HEK293 (cell line): Measurements from ENCODE around the gene FAM120A.
A peak's percentile ranks its signal among the peaks of the same experiment; 100 is the strongest.

Source experiments
- CTCF ChIA-PET: fragments of 350-600 bp; formaldehyde crosslinking; extraction: SDS; loops from one replicate; lab custom pipeline; 2021; ENCODE audit warnings: antibody characterized with exemption; lab: Yijun Ruan, JAX
- POLR2A ChIA-PET: fragments of 300-600 bp; formaldehyde crosslinking; extraction: SDS; loops from one replicate; lab custom pipeline; 2020; ENCODE audit warnings: antibody characterized with exemption, inconsistent platforms; lab: Yijun Ruan, JAX
- H3K27ac ChIP-seq: fragments of 200-500 bp; sonication (Bioruptor generic); 2 replicates; pipeline ENCODE4 v1.5.1; 2014; ENCODE audit warnings: low read depth, low read length, control low read depth, inconsistent platforms; ENCODE audit errors: extremely low read depth
- H3K36me3 ChIP-seq, 2 experiments: fragments of 200-500 bp in 1 of 2; sonication (Bioruptor generic) in 1 of 2; 1 replicate in 1 of 2; 2 replicates in 1 of 2; pipeline ENCODE4 v1.5.1; 2014 to 2017; ENCODE audit warnings: inconsistent platforms in 2 of 2, low read length in 2 of 2; ENCODE audit not compliant: control insufficient read depth in 2 of 2, insufficient read depth in 1 of 2
- H3K4me1 ChIP-seq: fragments of 200-500 bp; sonication (Bioruptor generic); 2 replicates; pipeline ENCODE4 v1.5.1; 2014; ENCODE audit warnings: mild to moderate bottlenecking, low read length, inconsistent platforms; ENCODE audit not compliant: control insufficient read depth, insufficient read depth
- H3K4me3 ChIP-seq: 2 replicates; pipeline ENCODE4 v1.5.1; 2011; ENCODE audit warnings: low read depth, mild to moderate bottlenecking, control low read depth, low read length, moderate library complexity
- H3K9me3 ChIP-seq: fragments of 200-500 bp; sonication (Bioruptor generic); 2 replicates; pipeline ENCODE4 v1.5.1; 2014; ENCODE audit warnings: low read depth, low read length, inconsistent platforms; ENCODE audit not compliant: control insufficient read depth, insufficient read depth
- GLI4 ChIP-seq: fragments of 450-650 bp; formaldehyde crosslinking; IDR thresholded peaks from 2 replicates; pipeline ENCODE4 v1.5.1; 2016; ENCODE audit warnings: missing biosample characterization, missing genetic modification characterization
- GLIS1 ChIP-seq: fragments of 450-650 bp; formaldehyde crosslinking; IDR thresholded peaks from 2 replicates; pipeline ENCODE4 v1.5.1; 2016; ENCODE audit warnings: missing biosample characterization, missing genetic modification characterization
- KLF16 ChIP-seq: fragments of 450-650 bp; formaldehyde crosslinking; IDR thresholded peaks from 2 replicates; pipeline ENCODE4 v1.5.1; 2017; ENCODE audit warnings: missing biosample characterization, missing genetic modification characterization
- ZIC2 ChIP-seq: fragments of 450-650 bp; formaldehyde crosslinking; IDR thresholded peaks from 2 replicates; pipeline ENCODE4 v1.5.1; 2016; ENCODE audit warnings: missing biosample characterization, missing genetic modification characterization
- ZNF211 ChIP-seq: fragments of 450-650 bp; formaldehyde crosslinking; IDR thresholded peaks from 2 replicates; pipeline ENCODE4 v1.5.1; 2016; ENCODE audit warnings: low read depth, missing biosample characterization, missing genetic modification characterization
- ZNF221 ChIP-seq: fragments of 450-650 bp; formaldehyde crosslinking; IDR thresholded peaks from 2 replicates; pipeline ENCODE4 v1.5.1; 2017; ENCODE audit warnings: missing biosample characterization, missing genetic modification characterization, borderline replicate concordance
- ZNF354C ChIP-seq: fragments of 450-650 bp; formaldehyde crosslinking; IDR thresholded peaks from 2 replicates; pipeline ENCODE4 v1.5.1; 2016; ENCODE audit warnings: missing biosample characterization, missing genetic modification characterization, low read depth, borderline replicate concordance
- ZNF416 ChIP-seq: fragments of 450-650 bp; formaldehyde crosslinking; IDR thresholded peaks from 2 replicates; pipeline ENCODE4 v1.5.1; 2016; ENCODE audit warnings: missing biosample characterization, missing genetic modification characterization
- ZNF433 ChIP-seq: fragments of 450-650 bp; formaldehyde crosslinking; IDR thresholded peaks from 2 replicates; pipeline ENCODE4 v1.5.1; 2016; ENCODE audit warnings: missing biosample characterization, missing genetic modification characterization, low read depth
- ZNF473 ChIP-seq: fragments of 450-650 bp; formaldehyde crosslinking; IDR thresholded peaks from 2 replicates; pipeline ENCODE4 v1.5.1; 2017; ENCODE audit warnings: missing biosample characterization, missing genetic modification characterization
- ZNF48 ChIP-seq: fragments of 450-650 bp; formaldehyde crosslinking; IDR thresholded peaks from 2 replicates; pipeline ENCODE4 v1.5.1; 2016; ENCODE audit warnings: missing biosample characterization, missing genetic modification characterization
- ZNF501 ChIP-seq: fragments of 450-650 bp; formaldehyde crosslinking; IDR thresholded peaks from 2 replicates; pipeline ENCODE4 v1.5.1; 2016; ENCODE audit warnings: missing biosample characterization, missing genetic modification characterization
- ZNF514 ChIP-seq: fragments of 450-650 bp; formaldehyde crosslinking; IDR thresholded peaks from 2 replicates; pipeline ENCODE4 v1.5.1; 2016; ENCODE audit warnings: missing biosample characterization, missing genetic modification characterization
- ZNF571 ChIP-seq: fragments of 450-650 bp; formaldehyde crosslinking; IDR thresholded peaks from 2 replicates; pipeline ENCODE4 v1.5.0; 2017; ENCODE audit warnings: missing biosample characterization, missing genetic modification characterization
- ZNF596 ChIP-seq: fragments of 450-650 bp; IDR thresholded peaks from 2 replicates; pipeline ENCODE4 v1.5.0; 2018; ENCODE audit warnings: missing biosample characterization, mild to moderate bottlenecking, missing genetic modification characterization, moderate library complexity
- ZNF624 ChIP-seq: fragments of 450-650 bp; formaldehyde crosslinking; IDR thresholded peaks from 2 replicates; pipeline ENCODE4 v1.5.1; 2017; ENCODE audit warnings: missing biosample characterization, missing genetic modification characterization
- ZNF670 ChIP-seq: fragments of 450-650 bp; formaldehyde crosslinking; IDR thresholded peaks from 2 replicates; pipeline ENCODE4 v1.5.1; 2016; ENCODE audit warnings: missing biosample characterization, missing genetic modification characterization, low read depth
- ZNF768 ChIP-seq: fragments of 450-650 bp; formaldehyde crosslinking; IDR thresholded peaks from 2 replicates; pipeline ENCODE4 v1.5.1; 2018; ENCODE audit warnings: missing biosample characterization, mild to moderate bottlenecking, missing genetic modification characterization
- ZNF776 ChIP-seq: fragments of 450-650 bp; formaldehyde crosslinking; IDR thresholded peaks from 2 replicates; pipeline ENCODE4 v1.5.0; 2017; ENCODE audit warnings: missing biosample characterization, missing genetic modification characterization, borderline replicate concordance
- ZNF837 ChIP-seq: fragments of 450-650 bp; formaldehyde crosslinking; IDR thresholded peaks from 2 replicates; pipeline ENCODE4 v1.5.1; 2016; ENCODE audit warnings: missing biosample characterization, missing genetic modification characterization
- TF ChIP-seq, protein P1 (sequence below): fragments of 450-650 bp; formaldehyde crosslinking; IDR thresholded peaks from 2 replicates; pipeline ENCODE4 v1.5.1; 2016; ENCODE audit warnings: missing biosample characterization, missing genetic modification characterization
- TF ChIP-seq, protein P2 (sequence below): fragments of 450-650 bp; formaldehyde crosslinking; IDR thresholded peaks from 2 replicates; pipeline ENCODE4 v1.5.1; 2016; ENCODE audit warnings: missing biosample characterization, missing genetic modification characterization
- TF ChIP-seq, protein P3 (sequence below): fragments of 450-650 bp; formaldehyde crosslinking; IDR thresholded peaks from 2 replicates; pipeline ENCODE4 v1.5.1; 2016; ENCODE audit warnings: missing biosample characterization, missing genetic modification characterization, low read depth
- TF ChIP-seq, protein P4 (sequence below): fragments of 450-650 bp; formaldehyde crosslinking; IDR thresholded peaks from 2 replicates; pipeline ENCODE4 v1.5.1; 2017; ENCODE audit warnings: missing biosample characterization, missing genetic modification characterization
- TF ChIP-seq, protein P5 (sequence below): fragments of 450-650 bp; formaldehyde crosslinking; IDR thresholded peaks from 2 replicates; pipeline ENCODE4 v1.5.0; 2017; ENCODE audit warnings: missing biosample characterization, missing genetic modification characterization, borderline replicate concordance
- TF ChIP-seq, protein P6 (sequence below): fragments of 450-650 bp; formaldehyde crosslinking; IDR thresholded peaks from 2 replicates; pipeline ENCODE4 v1.5.1; 2016; ENCODE audit warnings: missing biosample characterization, missing genetic modification characterization

FAM120A gene

DNA sequence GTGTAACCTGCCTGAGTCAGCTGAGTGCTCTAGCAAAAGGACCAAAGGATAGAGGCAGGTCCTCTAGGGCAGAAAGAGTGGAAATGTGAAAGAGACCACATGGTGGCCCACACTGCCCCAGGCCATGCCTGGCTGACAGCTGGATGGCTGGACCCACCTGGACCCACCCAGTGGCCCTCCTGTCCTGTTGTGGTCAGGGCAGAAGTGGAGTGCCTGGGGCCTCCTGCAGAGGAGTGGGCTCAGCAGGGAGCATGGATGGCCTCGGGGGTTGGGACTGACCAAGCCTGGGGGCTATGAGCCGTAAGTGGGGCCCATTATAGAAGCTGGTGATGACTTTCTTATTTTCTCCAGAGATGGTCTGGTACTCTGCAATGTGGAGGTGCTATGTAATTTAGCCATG lies 57.6 kb downstream of the FAM120A start:
- ChIA-PET CTCF (interaction anchor here (1.7 kb wide), 1 partner anchor 57 kb away, joined by 5 read pairs; no protein-coding TSS in a partner anchor), POLR2A (no interaction called here)
- H3K9me3 ChIP-seq: no peaks in the 10 kb centered on the region
- H3K27ac ChIP-seq: no peak overlapping the region
- H3K36me3 ChIP-seq: peaks cover 0 to 5% of the 10 kb centered on the region in 2 experiments; a peak in 2 of 3 replicates
- peaks cover 11% of the 10 kb centered on the region; the same call in 1 of the 2 replicates for H3K4me1 ChIP-seq
- H3K4me3 ChIP-seq: no peak overlapping the region
- TF ChIP-seq, protein P1, sequence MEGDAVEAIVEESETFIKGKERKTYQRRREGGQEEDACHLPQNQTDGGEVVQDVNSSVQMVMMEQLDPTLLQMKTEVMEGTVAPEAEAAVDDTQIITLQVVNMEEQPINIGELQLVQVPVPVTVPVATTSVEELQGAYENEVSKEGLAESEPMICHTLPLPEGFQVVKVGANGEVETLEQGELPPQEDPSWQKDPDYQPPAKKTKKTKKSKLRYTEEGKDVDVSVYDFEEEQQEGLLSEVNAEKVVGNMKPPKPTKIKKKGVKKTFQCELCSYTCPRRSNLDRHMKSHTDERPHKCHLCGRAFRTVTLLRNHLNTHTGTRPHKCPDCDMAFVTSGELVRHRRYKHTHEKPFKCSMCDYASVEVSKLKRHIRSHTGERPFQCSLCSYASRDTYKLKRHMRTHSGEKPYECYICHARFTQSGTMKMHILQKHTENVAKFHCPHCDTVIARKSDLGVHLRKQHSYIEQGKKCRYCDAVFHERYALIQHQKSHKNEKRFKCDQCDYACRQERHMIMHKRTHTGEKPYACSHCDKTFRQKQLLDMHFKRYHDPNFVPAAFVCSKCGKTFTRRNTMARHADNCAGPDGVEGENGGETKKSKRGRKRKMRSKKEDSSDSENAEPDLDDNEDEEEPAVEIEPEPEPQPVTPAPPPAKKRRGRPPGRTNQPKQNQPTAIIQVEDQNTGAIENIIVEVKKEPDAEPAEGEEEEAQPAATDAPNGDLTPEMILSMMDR: no peak
- TF ChIP-seq ZNF670 (tag by site-specific recombination): no peak
- peak; percentile 38; the same call in 1 of the 2 replicates for TF ChIP-seq ZIC2 (tag by site-specific recombination)
- TF ChIP-seq ZNF837 (tag by site-specific recombination): no peak
- no peak for TF ChIP-seq ZNF596
- TF ChIP-seq ZNF514: no peak
- no peak for TF ChIP-seq ZNF501 (tag by site-specific recombination)
- no peak for TF ChIP-seq ZNF211 (tag by site-specific recombination)
- TF ChIP-seq ZNF416: no peak
- no peak for TF ChIP-seq ZNF221 (tag by site-specific recombination)
- TF ChIP-seq, protein P2, sequence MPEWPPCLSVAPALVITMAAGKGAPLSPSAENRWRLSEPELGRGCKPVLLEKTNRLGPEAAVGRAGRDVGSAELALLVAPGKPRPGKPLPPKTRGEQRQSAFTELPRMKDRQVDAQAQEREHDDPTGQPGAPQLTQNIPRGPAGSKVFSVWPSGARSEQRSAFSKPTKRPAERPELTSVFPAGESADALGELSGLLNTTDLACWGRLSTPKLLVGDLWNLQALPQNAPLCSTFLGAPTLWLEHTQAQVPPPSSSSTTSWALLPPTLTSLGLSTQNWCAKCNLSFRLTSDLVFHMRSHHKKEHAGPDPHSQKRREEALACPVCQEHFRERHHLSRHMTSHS: no peak
- TF ChIP-seq, protein P3, sequence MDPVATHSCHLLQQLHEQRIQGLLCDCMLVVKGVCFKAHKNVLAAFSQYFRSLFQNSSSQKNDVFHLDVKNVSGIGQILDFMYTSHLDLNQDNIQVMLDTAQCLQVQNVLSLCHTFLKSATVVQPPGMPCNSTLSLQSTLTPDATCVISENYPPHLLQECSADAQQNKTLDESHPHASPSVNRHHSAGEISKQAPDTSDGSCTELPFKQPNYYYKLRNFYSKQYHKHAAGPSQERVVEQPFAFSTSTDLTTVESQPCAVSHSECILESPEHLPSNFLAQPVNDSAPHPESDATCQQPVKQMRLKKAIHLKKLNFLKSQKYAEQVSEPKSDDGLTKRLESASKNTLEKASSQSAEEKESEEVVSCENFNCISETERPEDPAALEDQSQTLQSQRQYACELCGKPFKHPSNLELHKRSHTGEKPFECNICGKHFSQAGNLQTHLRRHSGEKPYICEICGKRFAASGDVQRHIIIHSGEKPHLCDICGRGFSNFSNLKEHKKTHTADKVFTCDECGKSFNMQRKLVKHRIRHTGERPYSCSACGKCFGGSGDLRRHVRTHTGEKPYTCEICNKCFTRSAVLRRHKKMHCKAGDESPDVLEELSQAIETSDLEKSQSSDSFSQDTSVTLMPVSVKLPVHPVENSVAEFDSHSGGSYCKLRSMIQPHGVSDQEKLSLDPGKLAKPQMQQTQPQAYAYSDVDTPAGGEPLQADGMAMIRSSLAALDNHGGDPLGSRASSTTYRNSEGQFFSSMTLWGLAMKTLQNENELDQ: no peak
- peak; percentile 58 for TF ChIP-seq GLIS1 (tag by site-specific recombination)
- TF ChIP-seq GLI4: no peak

DNA sequence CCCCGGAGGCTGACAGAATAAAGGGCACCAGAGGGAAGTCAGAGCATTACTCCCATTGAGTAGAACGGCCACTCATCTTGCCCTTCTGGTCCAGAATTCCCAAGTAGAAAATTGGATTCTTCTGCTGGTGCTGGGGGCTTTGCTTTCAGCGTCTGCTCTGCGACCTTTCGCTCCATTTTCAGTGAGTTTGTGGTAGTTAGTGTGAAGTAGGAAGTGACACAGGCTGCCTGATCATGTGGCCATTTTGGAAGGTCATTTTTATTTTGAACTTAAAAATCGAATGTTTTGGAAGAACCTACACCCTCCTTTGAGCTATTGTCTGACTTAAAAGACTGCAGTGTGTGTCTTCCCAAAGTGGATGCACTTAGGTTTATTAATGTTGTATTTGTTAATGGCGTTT lies 58.6 kb downstream of the FAM120A start:
- Histone ChIP-seq H3K36me3 (peaks cover 0 to 5% of the 10 kb centered on the region in 2 experiments; a peak in 2 of 3 replicates), H3K4me1 (peaks cover 11% of the 10 kb centered on the region; the same call in 1 of the 2 replicates), H3K4me3 (no peak overlapping the region), H3K9me3 (no peaks in the 10 kb centered on the region), H3K27ac (no peak overlapping the region)
- CTCF ChIA-PET: interaction anchor here (0.6 to 1.7 kb wide), 2 partner anchors 56 to 488 kb away, joined by 3 to 5 read pairs; no protein-coding TSS in a partner anchor
- POLR2A ChIA-PET: no interaction called here
- TF ChIP-seq ZNF768 (no peak), ZNF571 (tag by site-specific recombination) (no peak), ZNF433 (no peak), KLF16 (tag by site-specific recombination) (no peak), ZNF473 (tag by site-specific recombination) (no peak), ZNF776 (tag by site-specific recombination) (no peak), ZNF48 (tag by site-specific recombination) (no peak), ZNF354C (tag by site-specific recombination) (no peak), ZNF624 (tag by site-specific recombination) (no peak)
- TF ChIP-seq, protein P4, sequence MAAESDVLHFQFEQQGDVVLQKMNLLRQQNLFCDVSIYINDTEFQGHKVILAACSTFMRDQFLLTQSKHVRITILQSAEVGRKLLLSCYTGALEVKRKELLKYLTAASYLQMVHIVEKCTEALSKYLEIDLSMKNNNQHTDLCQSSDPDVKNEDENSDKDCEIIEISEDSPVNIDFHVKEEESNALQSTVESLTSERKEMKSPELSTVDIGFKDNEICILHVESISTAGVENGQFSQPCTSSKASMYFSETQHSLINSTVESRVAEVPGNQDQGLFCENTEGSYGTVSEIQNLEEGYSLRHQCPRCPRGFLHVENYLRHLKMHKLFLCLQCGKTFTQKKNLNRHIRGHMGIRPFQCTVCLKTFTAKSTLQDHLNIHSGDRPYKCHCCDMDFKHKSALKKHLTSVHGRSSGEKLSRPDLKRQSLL (tag by site-specific recombination): no peak
- TF ChIP-seq, protein P5, sequence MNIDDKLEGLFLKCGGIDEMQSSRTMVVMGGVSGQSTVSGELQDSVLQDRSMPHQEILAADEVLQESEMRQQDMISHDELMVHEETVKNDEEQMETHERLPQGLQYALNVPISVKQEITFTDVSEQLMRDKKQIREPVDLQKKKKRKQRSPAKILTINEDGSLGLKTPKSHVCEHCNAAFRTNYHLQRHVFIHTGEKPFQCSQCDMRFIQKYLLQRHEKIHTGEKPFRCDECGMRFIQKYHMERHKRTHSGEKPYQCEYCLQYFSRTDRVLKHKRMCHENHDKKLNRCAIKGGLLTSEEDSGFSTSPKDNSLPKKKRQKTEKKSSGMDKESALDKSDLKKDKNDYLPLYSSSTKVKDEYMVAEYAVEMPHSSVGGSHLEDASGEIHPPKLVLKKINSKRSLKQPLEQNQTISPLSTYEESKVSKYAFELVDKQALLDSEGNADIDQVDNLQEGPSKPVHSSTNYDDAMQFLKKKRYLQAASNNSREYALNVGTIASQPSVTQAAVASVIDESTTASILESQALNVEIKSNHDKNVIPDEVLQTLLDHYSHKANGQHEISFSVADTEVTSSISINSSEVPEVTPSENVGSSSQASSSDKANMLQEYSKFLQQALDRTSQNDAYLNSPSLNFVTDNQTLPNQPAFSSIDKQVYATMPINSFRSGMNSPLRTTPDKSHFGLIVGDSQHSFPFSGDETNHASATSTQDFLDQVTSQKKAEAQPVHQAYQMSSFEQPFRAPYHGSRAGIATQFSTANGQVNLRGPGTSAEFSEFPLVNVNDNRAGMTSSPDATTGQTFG: no peak
- TF ChIP-seq, protein P6, sequence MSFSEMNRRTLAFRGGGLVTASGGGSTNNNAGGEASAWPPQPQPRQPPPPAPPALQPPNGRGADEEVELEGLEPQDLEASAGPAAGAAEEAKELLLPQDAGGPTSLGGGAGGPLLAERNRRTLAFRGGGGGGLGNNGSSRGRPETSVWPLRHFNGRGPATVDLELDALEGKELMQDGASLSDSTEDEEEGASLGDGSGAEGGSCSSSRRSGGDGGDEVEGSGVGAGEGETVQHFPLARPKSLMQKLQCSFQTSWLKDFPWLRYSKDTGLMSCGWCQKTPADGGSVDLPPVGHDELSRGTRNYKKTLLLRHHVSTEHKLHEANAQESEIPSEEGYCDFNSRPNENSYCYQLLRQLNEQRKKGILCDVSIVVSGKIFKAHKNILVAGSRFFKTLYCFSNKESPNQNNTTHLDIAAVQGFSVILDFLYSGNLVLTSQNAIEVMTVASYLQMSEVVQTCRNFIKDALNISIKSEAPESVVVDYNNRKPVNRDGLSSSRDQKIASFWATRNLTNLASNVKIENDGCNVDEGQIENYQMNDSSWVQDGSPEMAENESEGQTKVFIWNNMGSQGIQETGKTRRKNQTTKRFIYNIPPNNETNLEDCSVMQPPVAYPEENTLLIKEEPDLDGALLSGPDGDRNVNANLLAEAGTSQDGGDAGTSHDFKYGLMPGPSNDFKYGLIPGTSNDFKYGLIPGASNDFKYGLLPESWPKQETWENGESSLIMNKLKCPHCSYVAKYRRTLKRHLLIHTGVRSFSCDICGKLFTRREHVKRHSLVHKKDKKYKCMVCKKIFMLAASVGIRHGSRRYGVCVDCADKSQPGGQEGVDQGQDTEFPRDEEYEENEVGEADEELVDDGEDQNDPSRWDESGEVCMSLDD (tag by site-specific recombination): no peak
